Measurements from ENCODE around the gene MEOX1.

GRCh38 chr17:43679401-43679800, 17.7 kb upstream of the MEOX1 start:
- TF ChIP-seq POLR2AphosphoS5 (IDR thresholded peaks at IDR 0.05), result no peak
- TF ChIP-seq CTCF (IDR thresholded peaks at IDR 0.05), result no peak
- TF ChIP-seq POLR2A (IDR thresholded peaks at IDR 0.05), result no peak
- TF ChIP-seq EP300 (IDR thresholded peaks at IDR 0.05), result no peak

Measured in suprapubic skin (tissue), 4 donors.